Inflammatory macrophage (primary cell): Measurements from ENCODE around the gene LRIG1.

Experiments used
- DNase-seq, 2 donors: peaks; one replicate each; pipeline ENCODE4 v3.0.0-alpha.2; 2020 to 2022

LRIG1 gene

DNA sequence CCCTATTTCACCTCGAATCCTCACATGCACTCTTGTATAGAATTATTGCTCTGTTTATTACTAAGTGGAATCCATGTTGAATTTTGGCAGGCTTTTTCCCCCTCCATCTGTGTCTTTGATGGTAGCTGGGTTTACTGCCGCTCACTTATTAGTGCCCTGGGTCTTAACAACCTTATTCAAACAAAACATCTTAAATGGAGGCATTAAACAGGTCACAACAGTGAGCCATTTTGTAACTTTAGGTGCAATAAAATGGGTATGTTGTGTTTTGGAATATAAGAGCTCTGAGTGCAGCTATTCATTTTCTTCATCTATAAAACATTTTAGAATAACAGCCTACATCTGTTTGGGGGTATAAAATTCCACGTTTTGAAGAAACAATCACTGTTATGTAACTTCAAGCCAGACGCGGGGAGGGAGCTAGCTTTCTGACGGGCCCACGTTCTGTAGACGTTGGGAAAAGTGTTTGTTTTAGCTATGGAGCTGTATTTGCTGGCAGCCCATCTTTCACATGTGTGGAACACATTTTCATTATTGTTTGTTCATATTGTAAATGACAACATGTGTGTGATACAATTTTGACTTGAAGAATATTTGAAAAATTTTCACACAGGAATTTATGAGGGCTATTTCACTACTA is 158.0 kb downstream of the LRIG1 start:
- no peak for DNase-seq

- DNase-seq, result no peak
These were observed 161.9 kb downstream of the LRIG1 start for GRCh38 chr3:66338927-66339326.

DNA sequence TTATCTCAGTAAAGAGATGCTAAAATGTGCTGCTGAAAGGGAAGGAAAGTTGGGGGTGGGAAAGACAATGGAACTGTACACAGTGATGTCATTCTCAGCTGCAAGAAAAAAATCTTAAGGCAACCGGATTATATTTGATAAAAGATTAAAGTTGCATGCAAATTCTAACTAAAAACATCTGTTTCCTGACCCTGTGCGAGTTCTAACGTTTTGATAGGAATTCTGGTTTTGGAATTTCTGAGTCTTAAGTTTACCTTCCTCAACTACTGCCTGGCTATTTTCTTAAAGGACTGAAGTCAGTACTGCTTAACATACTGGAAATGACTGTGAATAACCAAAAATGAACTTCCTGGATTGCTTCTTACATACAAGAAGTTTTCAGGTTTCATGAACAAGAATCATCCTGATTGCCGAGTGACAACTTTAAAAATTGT is 164.5 kb downstream of the LRIG1 start:
- DNase-seq, result no peak

DNA sequence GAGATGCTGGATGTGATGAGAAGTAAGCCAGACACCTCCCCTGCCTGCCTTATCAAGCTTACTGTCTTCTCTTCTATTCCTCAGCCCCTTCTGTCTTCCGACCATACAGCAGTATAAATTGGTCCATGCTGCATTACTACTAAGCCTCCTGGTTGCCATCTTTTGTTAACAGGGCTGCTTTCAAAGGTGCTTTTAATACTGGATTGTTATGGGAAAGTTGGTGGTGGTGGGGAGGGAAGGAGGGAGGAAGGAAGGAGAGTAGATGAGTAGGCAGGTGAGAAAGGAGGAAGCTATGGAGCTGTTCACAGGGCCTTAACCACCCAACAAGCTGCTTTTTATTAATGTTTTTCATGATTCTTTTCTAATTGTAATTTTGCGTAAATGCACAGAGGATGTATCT is 165.2 kb downstream of the LRIG1 start:
- no peak for DNase-seq
